ENCODE data around the gene MYO1B.

Gene MYO1B

DNA sequence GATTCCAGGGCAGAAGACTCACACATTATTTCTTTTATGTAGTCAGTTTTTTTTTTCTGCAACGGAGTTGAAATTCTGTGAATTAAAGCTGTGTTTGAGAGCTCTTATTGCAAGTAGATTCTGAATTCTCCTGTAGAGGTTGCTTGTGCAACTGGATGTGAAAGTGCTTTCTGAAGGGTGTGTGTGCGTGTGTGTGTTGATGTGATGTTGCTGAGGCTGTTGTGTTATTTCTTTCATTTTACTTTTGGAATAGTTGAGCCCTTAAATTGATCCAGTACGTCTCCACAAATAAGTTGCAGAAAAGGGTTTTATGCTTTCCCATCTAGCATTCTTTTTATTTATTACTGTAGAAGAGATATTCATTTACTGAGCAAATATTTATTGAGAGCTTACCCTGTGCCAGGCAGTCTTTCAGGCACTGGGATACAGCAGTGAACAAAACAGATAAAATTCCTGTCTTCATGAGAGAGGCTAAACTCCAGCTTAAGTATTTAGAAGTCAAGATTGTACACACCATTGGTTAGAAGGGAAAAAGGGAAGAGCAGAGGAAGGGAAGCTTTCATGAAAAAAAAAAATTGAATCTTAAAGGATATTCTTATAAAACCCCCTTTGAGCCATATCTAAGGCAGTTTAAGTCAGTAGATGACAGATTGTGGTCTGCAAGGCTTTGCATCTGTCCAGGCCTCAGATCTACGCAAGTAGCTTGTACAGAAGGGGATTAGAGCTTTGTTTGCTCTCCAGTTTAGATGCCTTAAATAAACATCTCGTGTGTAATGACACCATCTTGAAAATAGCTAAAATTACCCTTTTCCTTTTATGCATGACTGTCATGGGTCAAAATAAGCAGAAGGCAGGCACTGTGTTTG lies 58.2 kb downstream of the MYO1B start:
- no peak for DNase-seq (ENCODE audit: low read depth)
- no peak overlapping the region for H3K4me3 ChIP-seq (ENCODE audit: control insufficient read depth, low read depth, low read length)
- TF ChIP-seq, protein P1, sequence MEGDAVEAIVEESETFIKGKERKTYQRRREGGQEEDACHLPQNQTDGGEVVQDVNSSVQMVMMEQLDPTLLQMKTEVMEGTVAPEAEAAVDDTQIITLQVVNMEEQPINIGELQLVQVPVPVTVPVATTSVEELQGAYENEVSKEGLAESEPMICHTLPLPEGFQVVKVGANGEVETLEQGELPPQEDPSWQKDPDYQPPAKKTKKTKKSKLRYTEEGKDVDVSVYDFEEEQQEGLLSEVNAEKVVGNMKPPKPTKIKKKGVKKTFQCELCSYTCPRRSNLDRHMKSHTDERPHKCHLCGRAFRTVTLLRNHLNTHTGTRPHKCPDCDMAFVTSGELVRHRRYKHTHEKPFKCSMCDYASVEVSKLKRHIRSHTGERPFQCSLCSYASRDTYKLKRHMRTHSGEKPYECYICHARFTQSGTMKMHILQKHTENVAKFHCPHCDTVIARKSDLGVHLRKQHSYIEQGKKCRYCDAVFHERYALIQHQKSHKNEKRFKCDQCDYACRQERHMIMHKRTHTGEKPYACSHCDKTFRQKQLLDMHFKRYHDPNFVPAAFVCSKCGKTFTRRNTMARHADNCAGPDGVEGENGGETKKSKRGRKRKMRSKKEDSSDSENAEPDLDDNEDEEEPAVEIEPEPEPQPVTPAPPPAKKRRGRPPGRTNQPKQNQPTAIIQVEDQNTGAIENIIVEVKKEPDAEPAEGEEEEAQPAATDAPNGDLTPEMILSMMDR (conservative IDR thresholded peaks at IDR 0.05; ENCODE audit: control insufficient read depth, insufficient read depth, low read depth, low read length), result no peak

DNA sequence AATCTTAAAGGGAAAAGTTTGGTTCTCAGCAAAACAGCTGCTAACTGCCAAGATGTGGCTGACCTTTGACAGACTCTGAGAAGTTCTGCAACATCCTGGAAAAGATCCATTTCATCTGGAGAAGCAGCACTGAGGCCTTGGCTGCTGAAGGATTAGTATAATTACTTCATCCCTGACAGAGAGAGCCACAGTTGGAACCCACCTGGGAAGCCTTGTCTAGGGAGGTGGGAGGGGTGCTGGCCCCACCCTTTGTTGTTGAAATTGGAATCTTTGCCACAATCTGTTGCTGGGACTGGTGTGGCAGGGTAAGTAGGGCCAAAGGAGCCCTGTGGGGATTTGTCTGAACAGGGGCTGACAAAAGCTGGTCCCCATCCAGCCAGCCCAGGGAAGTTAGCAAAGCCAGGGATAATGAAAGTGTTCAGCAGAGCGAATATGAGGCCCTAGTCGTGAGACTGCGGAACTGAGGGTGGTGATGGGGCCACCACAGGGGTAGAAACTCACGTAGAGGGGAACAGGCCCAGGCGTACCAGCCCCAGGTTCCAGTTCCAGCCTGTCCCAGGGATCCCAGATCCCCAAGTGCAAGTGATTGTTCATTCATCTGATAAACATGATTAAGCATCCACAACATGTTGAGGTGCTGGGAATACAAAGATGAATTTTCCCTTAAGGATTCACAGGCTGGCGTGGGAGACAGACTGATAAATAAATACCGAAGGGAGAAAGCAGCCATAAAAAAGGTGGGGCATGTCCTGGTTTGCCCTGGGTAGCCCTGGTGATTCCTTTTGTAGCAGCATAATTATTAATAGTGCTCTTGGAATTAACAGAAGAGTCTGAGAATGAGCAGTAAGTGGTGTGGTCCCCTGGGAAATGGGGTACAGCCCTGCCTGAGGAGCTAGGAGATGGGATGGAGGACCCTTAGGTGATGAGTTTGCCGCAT lies 60.0 kb downstream of the MYO1B start:
- DNase-seq (ENCODE audit: low read depth), result peak; percentile 94
- no peak overlapping the region for H3K4me3 ChIP-seq (ENCODE audit: control insufficient read depth, low read depth, low read length)
- TF ChIP-seq, protein P1 (conservative IDR thresholded peaks at IDR 0.05; ENCODE audit: control insufficient read depth, insufficient read depth, low read depth, low read length), result no peak

DNA sequence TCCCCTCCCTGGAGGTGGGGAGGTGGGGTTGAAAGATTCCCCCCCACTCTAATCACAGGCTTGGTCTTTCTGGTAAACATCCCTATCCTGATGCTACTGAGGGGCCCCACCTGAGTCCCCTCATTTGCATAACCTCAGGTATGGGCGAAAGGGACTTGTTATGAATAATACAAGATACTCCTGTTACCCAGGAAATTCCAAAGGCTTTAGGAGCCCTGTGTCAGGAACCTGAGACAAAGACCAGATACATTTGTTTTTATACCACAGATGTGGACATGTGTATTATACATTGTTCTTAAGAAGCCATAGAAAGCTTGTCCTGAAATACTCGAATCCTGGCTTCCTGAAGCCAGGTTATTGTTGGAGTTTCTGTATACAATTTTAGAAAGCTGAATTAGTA lies 62.8 kb downstream of the MYO1B start:
- TF ChIP-seq, protein P1 (conservative IDR thresholded peaks at IDR 0.05; ENCODE audit: control insufficient read depth, insufficient read depth, low read depth, low read length), result no peak
- DNase-seq (ENCODE audit: low read depth), result no peak
- no peak overlapping the region for H3K4me3 ChIP-seq (ENCODE audit: control insufficient read depth, low read depth, low read length)

DNA sequence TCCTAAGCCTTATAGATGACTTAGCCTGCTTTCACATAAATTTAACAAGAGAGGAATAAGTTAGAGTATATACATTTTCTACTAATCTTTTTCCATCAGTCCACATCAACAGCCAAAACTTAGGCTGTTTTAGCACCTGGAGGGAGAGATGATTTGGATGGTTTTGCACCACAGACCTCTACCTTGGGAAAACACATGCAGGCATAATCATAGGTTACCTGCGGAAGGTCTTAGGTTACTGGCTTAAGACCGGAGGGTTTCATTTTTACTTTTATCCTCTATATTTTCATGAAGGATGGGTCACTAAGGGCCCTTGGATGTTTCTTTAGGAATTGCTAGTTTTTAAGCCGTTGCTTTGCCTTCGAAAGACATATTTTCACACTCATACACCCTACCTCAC lies 66.0 kb downstream of the MYO1B start:
- TF ChIP-seq, protein P1 (conservative IDR thresholded peaks at IDR 0.05; ENCODE audit: control insufficient read depth, insufficient read depth, low read depth, low read length), result no peak
- DNase-seq (ENCODE audit: low read depth), result no peak
- H3K4me3 ChIP-seq (ENCODE audit: control insufficient read depth, low read depth, low read length), result no peak overlapping the region

DNA sequence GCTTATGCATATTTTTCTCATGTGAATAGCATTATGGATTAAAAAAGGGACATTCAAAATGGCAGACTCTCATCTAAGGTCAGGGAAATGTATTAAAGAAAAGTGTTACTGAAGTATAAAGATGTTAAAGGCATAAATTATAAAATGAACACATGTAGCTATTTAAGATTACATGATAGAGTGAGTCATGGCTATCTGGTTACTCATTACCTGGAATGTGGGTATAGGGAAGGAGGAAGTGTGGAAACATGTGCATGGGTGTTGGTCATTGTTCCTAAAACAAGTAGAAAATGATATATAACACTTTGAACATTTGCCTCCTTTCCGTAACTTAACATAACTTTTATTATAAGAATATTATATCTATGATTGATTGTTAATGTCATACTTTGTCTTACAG lies 66.4 kb downstream of the MYO1B start:
- DNase-seq (ENCODE audit: low read depth), result peak; percentile 90
- no peak overlapping the region for H3K4me3 ChIP-seq (ENCODE audit: control insufficient read depth, low read depth, low read length)
- TF ChIP-seq, protein P1 (conservative IDR thresholded peaks at IDR 0.05; ENCODE audit: control insufficient read depth, insufficient read depth, low read depth, low read length), result no peak

DNA sequence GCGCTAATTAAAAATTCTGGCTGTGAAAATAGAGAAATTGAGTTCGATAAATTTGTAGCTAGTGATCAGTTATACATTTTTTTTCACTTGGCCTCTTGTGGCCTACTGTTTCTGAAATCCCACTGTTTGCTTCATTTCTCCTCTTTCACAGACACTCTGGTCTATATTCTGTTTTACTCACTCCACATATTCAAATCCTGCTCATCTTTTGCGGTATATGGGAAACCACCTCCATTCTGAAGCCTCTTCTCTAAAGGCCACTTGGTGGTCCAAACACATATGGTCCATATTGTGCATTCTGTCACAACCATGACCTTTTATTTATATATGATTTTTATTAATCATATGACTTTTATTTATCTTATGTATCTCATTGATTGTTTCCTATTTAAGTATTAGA lies 67.0 kb downstream of the MYO1B start:
- H3K4me3 ChIP-seq (ENCODE audit: control insufficient read depth, low read depth, low read length), result no peak overlapping the region
- DNase-seq (ENCODE audit: low read depth), result no peak
- TF ChIP-seq, protein P1 (conservative IDR thresholded peaks at IDR 0.05; ENCODE audit: control insufficient read depth, insufficient read depth, low read depth, low read length), result no peak
